Measurements from ENCODE around the gene NRXN3. TPM values are rescaled to one million over a fixed set of nuclear protein-coding genes. Genes with fewer than 3 reads are reported as not detected.

Gene NRXN3
- total and polyA plus RNA-seq, 2 of the 4 experiments (the other 2 are of a cell fraction) = 4.8 to 25.1 TPM

DNA sequence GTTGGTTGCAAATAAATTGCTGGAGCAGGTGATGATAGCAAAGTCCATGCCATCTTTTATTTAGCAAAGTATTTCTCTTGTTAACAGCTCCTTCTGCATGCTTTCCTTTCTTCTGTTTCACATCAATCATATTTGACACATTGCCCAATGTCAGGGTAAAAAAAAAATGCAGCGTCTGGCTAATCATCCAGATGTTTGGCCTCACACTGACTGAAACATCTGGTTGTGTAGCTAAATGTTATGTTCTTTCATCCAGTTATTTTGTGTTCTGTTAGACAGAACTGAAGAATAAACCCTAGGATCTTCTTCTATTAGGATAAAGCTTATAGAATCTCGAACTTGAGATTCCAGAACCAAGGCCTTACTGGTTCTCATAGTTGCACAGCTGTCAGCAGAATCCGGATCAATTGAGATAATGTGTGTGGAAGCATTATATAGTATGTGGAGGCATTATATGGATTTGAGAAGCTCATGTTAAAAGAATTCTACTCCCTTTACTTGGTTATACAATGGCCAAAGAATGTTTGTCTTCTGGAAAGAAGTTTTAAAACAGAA, 1182.0 kb downstream of the NRXN3 start:
- Histone ChIP-seq H3K9me3 (ENCODE audit: control insufficient read depth, insufficient read depth, low read length) (no peaks in the 10 kb centered on the region), H4K5ac (ENCODE audit: low read depth, low read length) (no peak overlapping the region), H3K36me3 (ENCODE audit: control insufficient read depth, insufficient read depth, low read length) (no peaks in the 10 kb centered on the region), H2BK120ac (ENCODE audit: low read depth, low read length) (no peak overlapping the region), H3K27me3 (ENCODE audit: control insufficient read depth, insufficient read depth, low read length) (no peaks in the 10 kb centered on the region), H3K23ac (ENCODE audit: low read depth, low read length) (no peak overlapping the region), H4K8ac (ENCODE audit: low read depth in 2 of 2, low read length in 2 of 2) (no peak overlapping the region), H2BK15ac (ENCODE audit: low read depth, low read length) (no peak overlapping the region), H3K9ac (ENCODE audit: low read depth, low read length) (no peak overlapping the region), H3K14ac (replicated peaks; ENCODE audit: low read depth, low read length) (no peak overlapping the region), H3K27ac (ENCODE audit: insufficient read depth, low read length) (no peak overlapping the region), H4K20me1 (ENCODE audit: insufficient read depth, low read length) (no peaks in the 10 kb centered on the region), H2BK5ac (ENCODE audit: low read depth, low read length, poor library complexity, severe bottlenecking) (no peak overlapping the region), H4K91ac (ENCODE audit: insufficient read depth, low read depth, low read length) (no peak overlapping the region), H2AFZ (replicated peaks; ENCODE audit: low read length, poor library complexity) (no peak overlapping the region), H2BK20ac (ENCODE audit: low read depth, low read length) (no peak overlapping the region), H3K4ac (ENCODE audit: low read depth, low read length) (no peak overlapping the region), H3K4me3 (ENCODE audit: insufficient read depth, low read depth, low read length) (no peak overlapping the region), H3K4me1 (ENCODE audit: control insufficient read depth, insufficient read depth, low read length) (peaks cover 8% of the 10 kb centered on the region; the same call in 1 of the 2 replicates), H2AK9ac (replicated peaks; ENCODE audit: low read depth, low read length, poor library complexity) (no peak overlapping the region), H3K79me1 (ENCODE audit: low read depth in 1 of 2, low read length in 2 of 2) (no peaks in the 10 kb centered on the region), H3K56ac (ENCODE audit: extremely low read depth, insufficient read depth, low read length) (no peak overlapping the region), H3K9me1 (ENCODE audit: insufficient read depth, low read length) (no peaks in the 10 kb centered on the region), H3K4me2 (ENCODE audit: low read depth, low read length) (no peak overlapping the region), H3K18ac (ENCODE audit: low read depth, low read length) (no peak overlapping the region), H2AK5ac (ENCODE audit: low read depth, low read length) (no peak overlapping the region)
- no TSS peak for BruUV-seq (replicated peaks)
- dilution Hi-C loops (cut with HindIII; ENCODE audit: low sequenced_read_pairs, unreplicated experiment) (no loop called here), intact Hi-C loops (cut with micrococcal nuclease) (no loop called here), in situ Hi-C loops (cut with MboI; ENCODE audit: low sequenced_read_pairs) (no loop called here)
- WGBS, 2 experiments (ENCODE audit: extremely low coverage in 2 of 2, insufficient read length in 1 of 2) = no CpG with 5 or more reads among the region's 3 CpGs
- no peak for TF ChIP-seq USF2 (IDR thresholded peaks at IDR 0.05; ENCODE audit: low read depth, low read length)
- no peak for TF ChIP-seq RAD21 (IDR thresholded peaks at IDR 0.05; ENCODE audit: low read length)
- TF ChIP-seq RFX5 (IDR thresholded peaks at IDR 0.05; ENCODE audit: low read depth, low read length) = no peak
- 0 out of 2 replicates have a peak, but pooled peaks have one; percentile 5 for TF ChIP-seq CEBPB (IDR thresholded peaks at IDR 0.05; ENCODE audit: low read depth, low read length)
- POLR2A ChIA-PET (ENCODE audit: unreplicated experiment) = no interaction called here
- DNase-seq (peak; percentile 15), ATAC-seq (ENCODE audit: low read depth) (no peak; the same call in 1 of the 2 replicates)
- CTCF ChIA-PET = interaction anchor here (0.6 to 0.7 kb wide), 2 partner anchors 95 to 359 kb away, joined by 3 to 5 read pairs; no protein-coding TSS in a partner anchor

Measured in IMR-90 (cell line).